GM12801 (cell line): Measurements from ENCODE around the gene GABRP.

Experiments
- CTCF ChIP-seq: IDR thresholded peaks from one replicate; pipeline ENCODE4 v1.5.1; 2011; ENCODE audit warnings: control low read depth; ENCODE audit not compliant: insufficient read length; ENCODE audit errors: extremely low read depth

GABRP gene

GRCh38 chr5:170783498-170784247 is at the start of gene GABRP:
Gene GABRP (plus strand): TSS chr5:170783725. CDS start chr5:170788616, 4,891 bp downstream.
- TF ChIP-seq CTCF = no peak

DNA sequence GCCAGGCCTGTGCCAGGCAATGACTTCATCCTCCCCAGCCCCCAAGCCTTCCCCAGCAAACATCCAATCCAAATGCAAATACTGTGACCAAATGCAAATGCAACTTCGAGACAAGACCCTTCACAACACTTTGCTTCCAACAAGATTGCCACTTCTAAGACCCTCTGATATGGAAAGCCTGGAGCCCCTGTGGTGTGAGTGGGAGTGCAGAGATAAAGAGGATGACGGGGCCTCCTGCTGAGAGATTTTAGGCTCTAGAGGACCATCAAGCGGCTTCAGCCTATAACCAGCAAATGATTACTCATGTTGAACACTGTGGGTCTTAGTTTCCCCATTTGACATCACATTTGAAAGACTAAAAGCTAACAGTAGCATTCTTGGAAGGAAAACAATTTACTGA is 46.6 kb upstream of the GABRP start:
- no peak for TF ChIP-seq CTCF

- no peak for TF ChIP-seq CTCF
Observed at GRCh38 chr5:170737591-170737990, 45.9 kb upstream of the GABRP start.

DNA sequence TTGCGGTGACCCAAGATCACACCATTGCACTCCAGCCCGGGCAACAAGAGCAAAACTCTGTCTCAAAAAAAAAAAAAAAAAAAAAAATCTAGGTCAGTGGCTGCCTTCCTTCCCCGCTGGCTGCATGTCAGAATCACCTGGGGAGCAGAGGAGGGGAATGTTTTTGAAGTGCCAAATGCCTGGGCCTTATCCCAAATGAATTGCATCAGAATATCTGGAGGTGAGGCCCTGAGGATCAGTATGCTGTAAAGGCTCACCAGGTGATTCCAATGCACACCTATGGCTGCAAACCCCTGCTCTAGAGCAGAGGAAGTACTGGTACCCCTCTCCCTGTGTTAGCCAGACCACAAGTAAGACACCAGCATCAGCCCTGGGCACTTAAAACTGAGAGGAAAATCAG is 44.7 kb upstream of the GABRP start:
- no peak for TF ChIP-seq CTCF

DNA sequence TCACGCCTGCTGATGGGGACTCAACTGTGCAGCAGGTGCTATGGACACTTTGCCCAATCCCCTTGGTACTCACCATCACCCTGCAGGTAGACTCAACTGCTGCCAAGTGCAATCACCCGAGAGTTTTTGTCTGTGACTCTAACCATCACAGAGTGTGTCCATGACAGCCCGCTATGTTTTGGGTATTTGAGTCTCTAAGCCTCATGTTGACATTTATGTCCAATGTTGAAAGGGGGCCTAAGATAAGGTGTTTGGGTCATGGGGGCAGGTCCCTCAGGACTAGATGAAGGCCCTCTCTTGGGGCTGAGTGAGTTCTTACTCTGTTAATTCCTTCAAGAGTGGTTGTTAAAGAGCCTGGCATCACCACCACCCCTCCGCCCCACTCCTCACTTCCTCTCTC is 44.1 kb upstream of the GABRP start:
- no peak for TF ChIP-seq CTCF

- TF ChIP-seq CTCF = no peak
Observed at GRCh38 chr5:170740551-170741205, 42.8 kb upstream of the GABRP start.

DNA sequence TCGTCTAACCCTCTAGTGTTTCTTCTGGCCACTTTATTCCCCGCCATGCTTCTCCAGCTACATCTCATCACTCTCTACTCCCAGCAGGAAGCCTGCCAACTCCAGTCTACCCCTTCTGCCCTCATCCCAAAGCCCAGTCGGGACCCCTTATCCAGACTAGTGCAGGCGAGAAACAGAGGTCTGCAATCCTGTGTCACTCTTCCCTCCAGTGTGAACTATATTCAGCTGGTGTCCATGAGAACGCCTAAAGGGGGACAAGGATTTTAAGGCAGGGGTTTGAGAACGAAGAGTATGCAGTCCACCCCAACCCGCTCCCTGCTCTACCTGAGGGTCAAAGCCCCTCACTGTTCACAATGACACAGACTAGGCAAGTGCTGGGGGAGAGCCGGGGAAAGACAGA is 41.7 kb upstream of the GABRP start:
- no peak for TF ChIP-seq CTCF
